Measurements from ENCODE around the gene BCL7B. TPM values are rescaled to one million over a fixed set of nuclear protein-coding genes. Genes with fewer than 3 reads are reported as not detected.
"Not testable (repeated sequence)": the region's sequence is repeated elsewhere in the genome, so short reads cannot be mapped to it uniquely, and the experiment has no call there.

Gene BCL7B
- total RNA-seq (2014; rRNA removed; shearing (Covaris generic)) = 22.9 and 23.0 TPM in 2 replicates
- 85.8 and 86.9 TPM in 2 replicates for polyA plus RNA-seq (2015; cell fraction: cytosol; rRNA removed)
- polyA plus RNA-seq (2015; cell fraction: nucleus; rRNA removed) = 41.2 and 47.0 TPM in 2 replicates

GRCh38 chr7:73557397-73558257, at the start of gene BCL7B:
TSS of gene BCL7B (minus strand) at chr7:73557690. CDS start at chr7:73557578, 112 bp downstream.
- in situ Hi-C loops (cut with HindIII; ENCODE audit: low pct_unique_long_range_greater_than_20kb, low sequenced_read_pairs) = no loop called here

DNA sequence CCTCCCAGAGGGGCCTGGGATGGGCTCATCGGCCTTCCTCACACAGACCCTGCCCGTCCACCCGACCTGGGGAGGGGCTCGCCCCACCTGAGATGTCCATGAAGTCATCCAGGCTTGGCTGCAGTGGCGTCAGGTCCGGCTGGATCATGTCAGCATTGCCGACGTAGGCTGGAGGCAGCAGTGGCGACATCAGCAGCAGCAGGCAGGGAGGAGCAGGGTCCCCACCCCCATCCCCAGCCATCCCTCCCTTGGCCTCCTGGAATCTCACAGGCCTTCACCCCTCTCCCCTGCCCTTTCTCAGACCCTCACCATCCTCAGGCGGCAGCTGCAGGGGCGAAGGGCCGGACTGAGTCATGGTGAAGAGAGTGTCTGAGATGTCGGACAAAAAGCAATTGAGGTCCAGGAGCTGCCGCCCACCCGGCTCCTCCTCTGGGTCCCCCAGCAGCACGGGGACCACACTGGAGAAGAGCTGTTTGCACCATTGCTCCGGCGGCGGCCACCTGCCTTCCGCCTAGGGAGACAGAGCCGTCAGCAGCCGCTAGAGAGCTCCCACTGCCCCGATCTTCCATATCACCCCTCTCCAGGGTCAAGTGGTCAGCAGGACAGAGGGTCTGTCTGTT, 48.2 kb upstream of the BCL7B start:
- no peak for DNase-seq (ENCODE audit: low read depth, low spot score)
- in situ Hi-C loops (cut with HindIII; ENCODE audit: low pct_unique_long_range_greater_than_20kb, low sequenced_read_pairs) = no loop called here

More at GRCh38 chr7:73557397-73558257, at the start of gene BCL7B:
- peak; percentile 75 for DNase-seq (ENCODE audit: low read depth, low spot score)

- in situ Hi-C loops (cut with HindIII; ENCODE audit: low pct_unique_long_range_greater_than_20kb, low sequenced_read_pairs) = no loop called here
- DNase-seq (ENCODE audit: low read depth, low spot score) = no peak
Measured at GRCh38 chr7:73602721-73603651, 45.5 kb upstream of the BCL7B start.

DNA sequence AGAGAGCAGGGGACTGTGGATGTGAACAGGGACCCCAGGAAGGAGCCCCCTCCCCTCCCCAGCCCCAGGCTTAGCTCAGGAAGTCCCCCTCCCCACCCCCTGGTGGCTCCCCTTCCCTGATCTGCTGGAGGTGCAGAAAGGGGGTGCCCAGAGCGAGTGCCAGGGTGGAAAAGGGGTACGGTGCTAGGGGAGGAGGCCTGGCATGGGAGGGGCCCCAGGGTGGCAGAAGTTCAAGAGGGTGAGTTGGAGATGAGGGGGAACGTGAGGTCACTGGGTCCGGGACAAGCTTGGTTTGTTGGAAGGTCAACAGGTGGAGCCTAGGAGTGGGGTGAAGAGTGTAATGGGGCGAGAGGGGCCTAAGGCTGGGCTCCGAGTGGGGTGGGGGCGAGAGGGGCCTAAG, 42.4 kb upstream of the BCL7B start:
- in situ Hi-C loops (cut with HindIII; ENCODE audit: low pct_unique_long_range_greater_than_20kb, low sequenced_read_pairs) = no loop called here
- DNase-seq (ENCODE audit: low read depth, low spot score) = no peak

DNA sequence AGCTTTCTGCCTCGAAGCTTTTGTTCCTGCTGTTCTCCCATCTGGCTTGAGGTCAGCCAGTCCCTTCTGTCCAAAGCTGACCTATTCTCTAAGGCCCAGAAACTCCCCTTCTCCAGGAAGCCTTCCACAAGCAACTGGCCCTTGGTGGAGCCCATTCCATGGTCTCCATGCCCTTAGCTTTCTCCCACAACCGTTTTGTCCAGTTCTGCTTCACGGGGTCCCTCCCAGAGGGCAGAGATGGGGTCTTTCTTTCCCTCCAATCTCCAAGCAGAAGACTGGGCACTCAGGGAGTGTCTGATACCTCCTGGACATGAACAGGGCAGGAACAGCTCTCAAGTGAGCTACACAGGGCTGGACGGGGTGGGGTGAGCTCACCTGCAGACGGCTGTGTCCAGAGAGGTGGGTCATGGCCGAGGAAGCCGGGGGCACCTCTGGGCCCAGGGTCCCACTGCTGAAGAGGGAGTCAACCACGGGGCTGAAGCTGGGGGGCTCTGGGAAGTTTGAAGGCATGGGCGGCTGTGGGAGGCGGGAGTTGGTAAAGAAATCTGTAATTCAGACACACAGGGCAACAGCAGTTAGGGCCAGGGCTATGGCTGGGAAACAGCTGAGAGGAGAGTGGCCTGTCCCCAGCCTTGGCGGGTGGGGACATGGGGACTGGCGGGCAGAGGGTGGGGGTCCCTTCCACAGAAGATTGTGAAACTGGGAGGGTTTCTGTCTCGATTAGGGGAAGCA, 41.8 kb upstream of the BCL7B start:
- DNase-seq (ENCODE audit: low read depth, low spot score) = no peak
- in situ Hi-C loops (cut with HindIII; ENCODE audit: low pct_unique_long_range_greater_than_20kb, low sequenced_read_pairs) = no loop called here

GRCh38 chr7:73597978-73598782, 40.7 kb upstream of the BCL7B start:
- in situ Hi-C loops (cut with HindIII; ENCODE audit: low pct_unique_long_range_greater_than_20kb, low sequenced_read_pairs) = no loop called here
- DNase-seq (ENCODE audit: low read depth, low spot score) = no peak

- in situ Hi-C loops (cut with HindIII; ENCODE audit: low pct_unique_long_range_greater_than_20kb, low sequenced_read_pairs) = no loop called here
Measured at GRCh38 chr7:73596191-73597065, 38.9 kb upstream of the BCL7B start.

GRCh38 chr7:73595358-73595757, 37.9 kb upstream of the BCL7B start:
- DNase-seq (ENCODE audit: low read depth, low spot score) = no peak

More at GRCh38 chr7:73596191-73597065, 38.9 kb upstream of the BCL7B start:
- no peak for DNase-seq (ENCODE audit: low read depth, low spot score)

GRCh38 chr7:73593207-73594045, 35.9 kb upstream of the BCL7B start:
- in situ Hi-C loops (cut with HindIII; ENCODE audit: low pct_unique_long_range_greater_than_20kb, low sequenced_read_pairs) = no loop called here
- DNase-seq (ENCODE audit: low read depth, low spot score) = no peak

More at GRCh38 chr7:73595358-73595757, 37.9 kb upstream of the BCL7B start:
- in situ Hi-C loops (cut with HindIII; ENCODE audit: low pct_unique_long_range_greater_than_20kb, low sequenced_read_pairs) = no loop called here

GRCh38 chr7:73586911-73587310, 29.4 kb upstream of the BCL7B start:
- in situ Hi-C loops (cut with HindIII; ENCODE audit: low pct_unique_long_range_greater_than_20kb, low sequenced_read_pairs) = no loop called here
- DNase-seq (ENCODE audit: low read depth, low spot score) = no peak

DNA sequence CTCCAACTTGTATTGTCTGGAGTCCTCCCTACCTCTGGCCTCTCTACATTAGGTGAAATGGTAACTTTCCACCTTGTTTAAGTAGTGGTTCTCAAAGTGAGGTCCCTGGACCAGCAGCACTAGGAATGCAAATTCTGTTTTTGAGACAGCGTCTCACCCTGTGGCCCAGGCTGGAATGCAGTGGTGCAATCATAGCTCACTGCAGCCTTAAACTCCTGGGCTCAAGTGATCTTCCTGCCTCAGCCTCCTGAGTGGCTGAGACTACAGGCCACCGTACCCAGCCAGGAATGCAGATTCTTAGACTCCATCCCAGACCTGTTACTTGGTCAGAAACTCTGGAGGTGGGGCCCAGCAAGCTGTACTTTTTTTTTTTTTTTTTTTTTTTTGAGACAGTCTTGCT, 27.7 kb upstream of the BCL7B start:
- no peak for DNase-seq (ENCODE audit: low read depth, low spot score)
- in situ Hi-C loops (cut with HindIII; ENCODE audit: low pct_unique_long_range_greater_than_20kb, low sequenced_read_pairs) = no loop called here

DNA sequence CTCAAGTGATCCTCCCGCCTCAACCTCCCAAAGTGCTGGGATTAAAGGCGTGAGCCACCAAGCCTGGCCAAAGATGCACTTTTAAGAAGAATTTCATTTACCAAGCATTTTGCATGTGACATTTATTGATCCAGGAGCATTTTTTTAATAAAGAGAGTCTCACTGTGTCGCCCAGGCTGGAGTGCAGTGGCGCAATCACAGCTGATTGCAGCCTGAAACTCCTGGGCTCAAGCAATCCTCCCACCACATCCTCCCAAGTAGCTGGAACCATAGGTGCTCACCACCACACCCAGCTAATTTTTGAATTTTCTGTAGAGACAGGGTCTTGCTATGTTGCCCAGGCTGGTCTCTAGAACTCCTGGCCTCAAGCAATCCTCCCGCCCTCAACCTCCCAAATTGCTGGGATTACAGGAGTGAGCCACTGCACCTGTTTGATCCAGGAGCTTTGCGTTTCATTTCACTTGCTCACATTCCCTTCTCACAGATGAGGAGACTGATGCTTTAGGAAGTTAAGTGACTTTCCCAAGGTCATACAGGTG, 25.2 kb upstream of the BCL7B start:
- no peak for DNase-seq (ENCODE audit: low read depth, low spot score)

GRCh38 chr7:73581006-73581405, 23.5 kb upstream of the BCL7B start:
- DNase-seq (ENCODE audit: low read depth, low spot score); in situ Hi-C loops (cut with HindIII; ENCODE audit: low pct_unique_long_range_greater_than_20kb, low sequenced_read_pairs): not testable (repeated sequence)

More for the DNA sequence above, 25.2 kb upstream of the BCL7B start:
- in situ Hi-C loops (cut with HindIII; ENCODE audit: low pct_unique_long_range_greater_than_20kb, low sequenced_read_pairs) = no loop called here

GRCh38 chr7:73578342-73579128, 21.0 kb upstream of the BCL7B start, which contains the start of gene TBL2:
TSS of gene TBL2 (minus strand) at chr7:73578579. CDS start at chr7:73578549, 30 bp downstream.
- in situ Hi-C loops (cut with HindIII; ENCODE audit: low pct_unique_long_range_greater_than_20kb, low sequenced_read_pairs) = no loop called here
- DNase-seq (ENCODE audit: low read depth, low spot score) = peak; percentile 99
